Neutrophil (primary cell): ENCODE measurements around the gene ZRANB2.

Experiments
- H3K27ac ChIP-seq: fragments of 200-600 bp; sonication (generic); 2 replicates; pipeline ENCODE4 v1.5.1; 2016; ENCODE audit warnings: mild to moderate bottlenecking, moderate library complexity
- H3K27me3 ChIP-seq: fragments of 200-600 bp; sonication (generic); 2 replicates; pipeline ENCODE4 v1.6.0; 2016; ENCODE audit warnings: mild to moderate bottlenecking
- H3K36me3 ChIP-seq: fragments of 200-600 bp; sonication (generic); 2 replicates; pipeline ENCODE4 v1.5.1; 2017
- H3K4me1 ChIP-seq, 2 experiments: fragments of 200-600 bp in 1 of 2; sonication (generic) in 1 of 2; 1 replicate in 1 of 2; 2 replicates in 1 of 2; pipeline versions ENCODE4 v1.5.1 to v1.6.1; 2013 to 2016; ENCODE audit warnings: low read depth in 1 of 2, low read length in 1 of 2, mild to moderate bottlenecking in 1 of 2, moderate library complexity in 1 of 2; ENCODE audit not compliant: control insufficient read depth in 1 of 2, insufficient read depth in 1 of 2
- H3K4me3 ChIP-seq, 2 experiments: fragments of 200-600 bp in 1 of 2; sonication (generic) in 1 of 2; 1 replicate in 1 of 2; 2 replicates in 1 of 2; pipeline ENCODE4 v1.5.1; 2013 to 2016; ENCODE audit warnings: low read depth in 1 of 2, low read length in 1 of 2, mild to moderate bottlenecking in 1 of 2, moderate library complexity in 1 of 2
- H3K9me3 ChIP-seq: fragments of 200-600 bp; sonication (generic); 2 replicates; pipeline ENCODE4 v1.5.1; 2016
- CTCF ChIP-seq: fragments of 200-600 bp; sonication (generic); IDR thresholded peaks from 2 replicates; pipeline ENCODE4 v1.5.1; 2016; ENCODE audit warnings: antibody characterized with exemption

Gene ZRANB2

GRCh38 chr1:71089536-71090270 is 8.9 kb upstream of the ZRANB2 start:
- Histone ChIP-seq H3K4me1 (no peaks in the 10 kb centered on the region), H3K4me3 (no peak overlapping the region), H3K27me3 (peaks cover 17% of the 10 kb centered on the region), H3K36me3 (no peaks in the 10 kb centered on the region), H3K27ac (no peak overlapping the region), H3K9me3 (no peaks in the 10 kb centered on the region)
- no peak for TF ChIP-seq CTCF

GRCh38 chr1:71088645-71089287 is 7.9 kb upstream of the ZRANB2 start:
- H3K4me3 ChIP-seq: no peak overlapping the region
- no peak overlapping the region for H3K27ac ChIP-seq
- H3K4me1 ChIP-seq: no peaks in the 10 kb centered on the region
- no peak for TF ChIP-seq CTCF
- H3K27me3 ChIP-seq: peaks cover 26% of the 10 kb centered on the region
- no peaks in the 10 kb centered on the region for H3K9me3 ChIP-seq
- H3K36me3 ChIP-seq: no peaks in the 10 kb centered on the region

- Histone ChIP-seq H3K27ac (no peak overlapping the region), H3K27me3 (peaks cover 37% of the 10 kb centered on the region), H3K9me3 (no peaks in the 10 kb centered on the region), H3K36me3 (no peaks in the 10 kb centered on the region), H3K4me1 (no peaks in the 10 kb centered on the region), H3K4me3 (no peak overlapping the region)
- TF ChIP-seq CTCF: no peak
These were observed 6.9 kb upstream of the ZRANB2 start for GRCh38 chr1:71087713-71088112.

GRCh38 chr1:71087060-71087459 is 6.2 kb upstream of the ZRANB2 start:
- H3K36me3 ChIP-seq: no peaks in the 10 kb centered on the region
- peaks cover 42% of the 10 kb centered on the region for H3K27me3 ChIP-seq
- no peak overlapping the region for H3K4me3 ChIP-seq
- no peaks in the 10 kb centered on the region for H3K9me3 ChIP-seq
- no peaks in the 10 kb centered on the region for H3K4me1 ChIP-seq
- H3K27ac ChIP-seq: no peak overlapping the region
- TF ChIP-seq CTCF: no peak

GRCh38 chr1:71086331-71086730 is 5.5 kb upstream of the ZRANB2 start:
- H3K9me3 ChIP-seq: no peaks in the 10 kb centered on the region
- H3K27ac ChIP-seq: no peak overlapping the region
- H3K4me1 ChIP-seq: peaks cover 4% of the 10 kb centered on the region in 2 experiments
- H3K27me3 ChIP-seq: peaks cover 42% of the 10 kb centered on the region
- no peak for TF ChIP-seq CTCF
- H3K36me3 ChIP-seq: no peaks in the 10 kb centered on the region
- no peak overlapping the region for H3K4me3 ChIP-seq
